Measurements from ENCODE around the gene ZNF273.

ZNF273 gene

DNA sequence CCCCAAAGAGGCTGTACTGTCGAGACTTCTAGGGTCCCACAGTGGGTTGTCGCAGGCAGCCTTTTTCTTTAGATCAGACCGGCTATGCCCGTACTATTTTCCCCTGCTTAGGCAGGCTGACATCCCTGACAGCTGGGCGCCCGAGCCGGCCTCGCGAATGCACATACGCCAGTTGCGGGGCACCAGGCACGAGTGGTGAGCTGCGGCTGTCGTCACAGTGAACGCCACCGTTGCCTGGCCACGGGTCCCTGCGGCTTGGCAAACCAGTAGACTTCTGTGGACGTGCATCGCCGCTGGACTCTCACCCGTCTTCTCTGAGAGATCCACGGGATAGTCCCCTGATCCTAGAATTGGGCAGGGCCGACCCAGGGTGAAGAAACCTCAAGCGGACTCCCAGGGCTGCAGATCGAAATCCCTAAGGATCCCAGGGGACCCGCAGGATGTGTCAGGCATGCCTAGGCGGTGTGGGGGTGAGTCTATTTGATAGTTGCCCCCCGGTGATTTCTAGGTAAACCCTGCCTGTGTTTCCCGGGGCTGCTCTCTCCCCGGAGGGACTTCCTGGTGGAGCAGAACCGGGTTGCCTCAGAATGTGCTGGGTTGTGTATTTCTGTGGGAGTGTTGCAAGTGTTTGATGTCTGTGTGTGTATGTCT lies 33.0 kb upstream of the ZNF273 start:
- no peaks in the 10 kb centered on the region for H3K4me1 ChIP-seq (ENCODE audit: control insufficient read depth in 5 of 5, insufficient read depth in 5 of 5, low read length in 5 of 5)
- H3K9me3 ChIP-seq (ENCODE audit: control insufficient read depth in 5 of 5, low read length in 5 of 5): peaks cover 0 to 3% (median 0%) of the 10 kb centered on the region in 5 donors
- no peak overlapping the region for H3K9ac ChIP-seq (ENCODE audit: low read length in 5 of 5)
- H3K27ac ChIP-seq (ENCODE audit: low read depth, low read length): no peak overlapping the region
- peaks cover 0 to 19% (median 0%) of the 10 kb centered on the region in 5 donors for H3K27me3 ChIP-seq (ENCODE audit: control insufficient read depth in 5 of 5, insufficient read depth in 4 of 5, low read length in 5 of 5)
- no peaks in the 10 kb centered on the region for H3K36me3 ChIP-seq (ENCODE audit: control insufficient read depth in 5 of 5, insufficient read depth in 5 of 5, low read length in 5 of 5)
- H3K4me3 ChIP-seq (ENCODE audit: low read depth in 1 of 5, low read length in 5 of 5): no peak overlapping the region

- H3K4me3 ChIP-seq (ENCODE audit: low read depth in 1 of 5, low read length in 5 of 5): no peak overlapping the region
- no peak overlapping the region for H3K27ac ChIP-seq (ENCODE audit: low read depth, low read length)
Measured at GRCh38 chr7:64870656-64871055, 32.4 kb upstream of the ZNF273 start.

GRCh38 chr7:64871761-64872160 lies 31.3 kb upstream of the ZNF273 start:
- no peaks in the 10 kb centered on the region for H3K4me1 ChIP-seq (ENCODE audit: control insufficient read depth in 5 of 5, insufficient read depth in 5 of 5, low read length in 5 of 5)

More at GRCh38 chr7:64870656-64871055, 32.4 kb upstream of the ZNF273 start:
- Histone ChIP-seq H3K27me3 (ENCODE audit: control insufficient read depth in 5 of 5, insufficient read depth in 4 of 5, low read length in 5 of 5) (peaks cover 0 to 19% (median 0%) of the 10 kb centered on the region in 5 donors), H3K9me3 (ENCODE audit: control insufficient read depth in 5 of 5, low read length in 5 of 5) (peaks cover 0 to 3% (median 0%) of the 10 kb centered on the region in 5 donors), H3K4me1 (ENCODE audit: control insufficient read depth in 5 of 5, insufficient read depth in 5 of 5, low read length in 5 of 5) (no peaks in the 10 kb centered on the region), H3K36me3 (ENCODE audit: control insufficient read depth in 5 of 5, insufficient read depth in 5 of 5, low read length in 5 of 5) (no peaks in the 10 kb centered on the region), H3K9ac (ENCODE audit: low read length in 5 of 5) (no peak overlapping the region)

DNA sequence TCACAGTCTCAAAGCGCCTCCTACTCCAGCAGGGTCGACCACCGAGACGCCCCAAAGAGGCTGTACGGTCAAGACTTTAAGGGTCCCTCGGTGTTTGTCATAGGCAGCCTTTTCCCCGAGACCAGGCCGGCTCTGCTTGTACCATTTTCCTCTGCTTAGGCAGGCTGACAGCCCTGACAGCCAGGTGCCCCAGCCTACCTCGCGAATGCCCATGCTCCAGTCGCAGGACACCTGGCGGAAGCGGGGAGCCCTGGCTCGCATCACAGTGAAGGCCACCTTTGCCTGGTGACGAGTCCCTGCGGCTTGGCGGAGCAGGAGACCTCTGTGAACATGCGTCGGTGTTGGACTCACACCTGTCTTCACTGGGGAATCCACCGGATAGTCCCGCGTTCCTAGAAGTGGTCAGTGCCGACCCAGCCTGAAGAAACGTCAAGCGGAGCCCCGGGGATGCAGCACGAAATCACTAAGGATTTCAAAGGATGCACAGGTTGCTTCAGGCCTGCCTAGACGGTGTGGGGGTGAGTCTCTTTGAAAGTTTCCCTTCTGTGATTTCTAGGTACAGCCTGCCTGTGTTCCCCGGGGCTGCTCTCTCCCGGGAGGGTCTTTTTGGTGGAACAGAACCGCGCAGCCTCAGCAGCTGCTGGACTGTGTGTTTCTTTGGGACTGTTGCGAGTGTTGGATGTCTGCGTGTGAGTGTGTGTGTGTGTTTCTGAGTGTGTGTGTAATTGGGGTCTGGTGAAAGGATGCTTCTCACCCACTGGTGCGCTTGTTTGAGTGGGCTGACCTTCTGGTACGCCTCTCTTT lies 30.5 kb upstream of the ZNF273 start:
- Histone ChIP-seq H3K4me1 (ENCODE audit: control insufficient read depth in 5 of 5, insufficient read depth in 5 of 5, low read length in 5 of 5) (peaks cover 0 to 7% (median 6%) of the 10 kb centered on the region in 5 donors), H3K27ac (ENCODE audit: low read depth, low read length) (no peak overlapping the region), H3K36me3 (ENCODE audit: control insufficient read depth in 5 of 5, insufficient read depth in 5 of 5, low read length in 5 of 5) (no peaks in the 10 kb centered on the region), H3K9ac (ENCODE audit: low read length in 5 of 5) (no peak overlapping the region), H3K27me3 (ENCODE audit: control insufficient read depth in 5 of 5, insufficient read depth in 4 of 5, low read length in 5 of 5) (peaks cover 0 to 23% (median 3%) of the 10 kb centered on the region in 5 donors), H3K9me3 (ENCODE audit: control insufficient read depth in 5 of 5, low read length in 5 of 5) (peaks cover 0 to 3% (median 0%) of the 10 kb centered on the region in 5 donors), H3K4me3 (ENCODE audit: low read depth in 1 of 5, low read length in 5 of 5) (no peak overlapping the region)

More at GRCh38 chr7:64871761-64872160, 31.3 kb upstream of the ZNF273 start:
- H3K36me3 ChIP-seq (ENCODE audit: control insufficient read depth in 5 of 5, insufficient read depth in 5 of 5, low read length in 5 of 5): no peaks in the 10 kb centered on the region
- no peak overlapping the region for H3K27ac ChIP-seq (ENCODE audit: low read depth, low read length)
- peaks cover 0 to 19% (median under 1%) of the 10 kb centered on the region in 5 donors for H3K27me3 ChIP-seq (ENCODE audit: control insufficient read depth in 5 of 5, insufficient read depth in 4 of 5, low read length in 5 of 5)
- H3K9ac ChIP-seq (ENCODE audit: low read length in 5 of 5): no peak overlapping the region
- peaks cover 0 to 3% (median 0%) of the 10 kb centered on the region in 5 donors for H3K9me3 ChIP-seq (ENCODE audit: control insufficient read depth in 5 of 5, low read length in 5 of 5)
- no peak overlapping the region for H3K4me3 ChIP-seq (ENCODE audit: low read depth in 1 of 5, low read length in 5 of 5)

DNA sequence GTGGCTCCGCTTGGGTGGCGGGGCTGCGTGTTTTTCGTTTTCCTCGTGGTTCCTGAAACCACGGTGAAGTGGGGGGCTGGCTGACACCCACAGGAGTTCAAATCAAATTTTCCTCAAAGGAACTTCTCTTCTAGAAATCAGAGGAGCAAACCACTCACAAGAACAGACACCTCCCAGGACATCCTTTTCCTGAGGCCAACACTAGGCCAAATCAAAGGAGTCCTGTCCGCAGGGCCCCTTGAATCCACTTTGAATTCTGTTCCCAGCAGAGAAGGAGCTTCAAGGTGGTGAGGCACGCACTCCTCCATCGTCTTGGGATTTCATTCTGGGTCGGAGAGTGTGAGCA lies 29.9 kb upstream of the ZNF273 start:
- H3K4me1 ChIP-seq (ENCODE audit: control insufficient read depth in 5 of 5, insufficient read depth in 5 of 5, low read length in 5 of 5): peaks cover 0 to 9% (median 7%) of the 10 kb centered on the region in 5 donors
- H3K9ac ChIP-seq (ENCODE audit: low read length in 5 of 5): no peak overlapping the region
- H3K4me3 ChIP-seq (ENCODE audit: low read depth in 1 of 5, low read length in 5 of 5): no peak overlapping the region
- H3K27me3 ChIP-seq (ENCODE audit: control insufficient read depth in 5 of 5, insufficient read depth in 4 of 5, low read length in 5 of 5): peaks cover 0 to 24% (median 3%) of the 10 kb centered on the region in 5 donors
- no peaks in the 10 kb centered on the region for H3K36me3 ChIP-seq (ENCODE audit: control insufficient read depth in 5 of 5, insufficient read depth in 5 of 5, low read length in 5 of 5)
- peaks cover 0 to 2% (median 0%) of the 10 kb centered on the region in 5 donors for H3K9me3 ChIP-seq (ENCODE audit: control insufficient read depth in 5 of 5, low read length in 5 of 5)
- no peak overlapping the region for H3K27ac ChIP-seq (ENCODE audit: low read depth, low read length)

DNA sequence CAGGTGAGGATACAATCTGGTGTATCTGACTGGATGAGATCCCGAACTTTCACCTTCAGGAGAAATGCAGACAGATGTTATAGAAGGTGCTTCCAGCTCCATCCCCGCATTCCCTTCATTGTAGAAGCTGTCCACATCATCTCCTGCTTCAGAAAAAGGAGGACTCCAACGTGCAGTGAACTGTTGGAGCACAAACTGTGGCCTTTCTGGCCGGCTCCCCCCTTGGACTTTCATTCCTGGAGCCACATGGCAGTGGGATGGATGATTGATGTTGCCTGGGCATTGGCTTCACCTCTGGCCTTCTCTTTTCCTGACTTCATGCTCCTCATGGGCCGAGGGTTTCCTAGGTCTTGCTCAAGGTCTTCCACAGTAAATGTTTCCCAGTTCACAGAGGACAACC lies 29.6 kb upstream of the ZNF273 start:
- no peak overlapping the region for H3K4me3 ChIP-seq (ENCODE audit: low read depth in 1 of 5, low read length in 5 of 5)
- H3K9me3 ChIP-seq (ENCODE audit: control insufficient read depth in 5 of 5, low read length in 5 of 5): peaks cover 0 to 2% (median 0%) of the 10 kb centered on the region in 5 donors

DNA sequence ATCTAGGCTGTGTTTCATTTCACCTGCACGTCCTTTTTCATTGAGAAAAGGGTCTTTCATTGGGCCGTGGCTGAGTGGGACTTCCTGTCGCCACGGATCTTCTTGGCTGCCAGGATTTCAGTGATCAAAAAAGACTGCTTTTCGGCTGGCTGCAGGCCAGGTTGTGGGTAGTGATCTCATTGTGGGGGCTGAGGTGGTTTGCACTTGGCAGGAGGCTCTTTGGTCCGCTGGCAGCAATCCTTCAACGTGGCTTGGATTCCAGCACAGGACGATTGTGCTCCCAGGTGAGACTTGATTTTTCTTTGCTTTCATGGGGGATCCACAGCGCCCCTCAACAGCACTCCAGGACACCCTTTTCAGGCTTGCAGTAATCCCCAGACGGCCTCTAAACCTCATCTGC lies 29.0 kb upstream of the ZNF273 start:
- Histone ChIP-seq H3K9me3 (ENCODE audit: control insufficient read depth in 5 of 5, low read length in 5 of 5) (peaks cover 0 to 2% (median 0%) of the 10 kb centered on the region in 5 donors), H3K4me1 (ENCODE audit: control insufficient read depth in 5 of 5, insufficient read depth in 5 of 5, low read length in 5 of 5) (peaks cover 0 to 9% (median 7%) of the 10 kb centered on the region in 5 donors), H3K27me3 (ENCODE audit: control insufficient read depth in 5 of 5, insufficient read depth in 4 of 5, low read length in 5 of 5) (peaks cover 0 to 21% (median 3%) of the 10 kb centered on the region in 5 donors), H3K36me3 (ENCODE audit: control insufficient read depth in 5 of 5, insufficient read depth in 5 of 5, low read length in 5 of 5) (no peaks in the 10 kb centered on the region), H3K27ac (ENCODE audit: low read depth, low read length) (no peak overlapping the region), H3K9ac (ENCODE audit: low read length in 5 of 5) (no peak overlapping the region), H3K4me3 (ENCODE audit: low read depth in 1 of 5, low read length in 5 of 5) (no peak overlapping the region)

More for the DNA sequence above, 29.6 kb upstream of the ZNF273 start:
- no peak overlapping the region for H3K9ac ChIP-seq (ENCODE audit: low read length in 5 of 5)
- H3K36me3 ChIP-seq (ENCODE audit: control insufficient read depth in 5 of 5, insufficient read depth in 5 of 5, low read length in 5 of 5): no peaks in the 10 kb centered on the region
- peaks cover 0 to 9% (median 7%) of the 10 kb centered on the region in 5 donors for H3K4me1 ChIP-seq (ENCODE audit: control insufficient read depth in 5 of 5, insufficient read depth in 5 of 5, low read length in 5 of 5)
- no peak overlapping the region for H3K27ac ChIP-seq (ENCODE audit: low read depth, low read length)
- H3K27me3 ChIP-seq (ENCODE audit: control insufficient read depth in 5 of 5, insufficient read depth in 4 of 5, low read length in 5 of 5): peaks cover 0 to 23% (median 3%) of the 10 kb centered on the region in 5 donors

DNA sequence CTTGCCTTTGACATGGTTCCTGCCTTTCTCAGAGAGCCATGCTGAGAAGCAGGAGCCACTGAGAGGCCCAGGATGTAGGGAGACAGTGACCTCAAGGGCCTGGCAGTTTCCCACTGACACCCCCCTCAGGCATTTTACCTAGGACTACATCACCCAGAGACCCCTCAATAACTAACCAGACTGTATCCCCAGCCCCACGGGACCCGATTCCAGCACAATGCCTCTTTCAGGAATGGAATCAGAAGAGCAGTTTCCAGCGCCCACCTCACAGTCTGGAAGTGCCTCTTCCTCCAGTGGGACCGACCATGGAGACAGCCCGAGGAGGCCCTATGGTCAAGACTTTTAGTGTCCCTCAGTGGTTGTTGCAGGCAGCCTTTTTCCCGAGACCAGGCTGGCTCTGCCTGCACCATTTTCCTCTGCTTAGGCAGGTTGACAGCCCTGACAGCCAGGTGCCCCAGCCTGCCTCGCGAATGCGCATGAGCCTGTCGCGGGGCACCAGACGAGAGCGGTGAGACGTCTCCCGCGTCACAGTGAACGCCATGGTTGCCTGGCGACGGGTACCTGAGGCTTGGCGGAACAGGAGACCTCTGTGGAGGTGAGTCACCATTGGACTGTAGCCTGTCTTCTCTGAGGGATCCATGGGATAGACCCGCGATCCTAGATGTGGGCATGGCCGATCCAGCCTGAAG lies 28.4 kb upstream of the ZNF273 start:
- Histone ChIP-seq H3K27me3 (ENCODE audit: control insufficient read depth in 5 of 5, insufficient read depth in 4 of 5, low read length in 5 of 5) (peaks cover 0 to 18% (median 3%) of the 10 kb centered on the region in 5 donors), H3K9me3 (ENCODE audit: control insufficient read depth in 5 of 5, low read length in 5 of 5) (peaks cover 0 to 2% (median 0%) of the 10 kb centered on the region in 5 donors), H3K27ac (ENCODE audit: low read depth, low read length) (no peak overlapping the region), H3K4me3 (ENCODE audit: low read depth in 1 of 5, low read length in 5 of 5) (no peak overlapping the region), H3K4me1 (ENCODE audit: control insufficient read depth in 5 of 5, insufficient read depth in 5 of 5, low read length in 5 of 5) (peaks cover 0 to 9% (median 7%) of the 10 kb centered on the region in 5 donors), H3K36me3 (ENCODE audit: control insufficient read depth in 5 of 5, insufficient read depth in 5 of 5, low read length in 5 of 5) (no peaks in the 10 kb centered on the region), H3K9ac (ENCODE audit: low read length in 5 of 5) (no peak overlapping the region)

DNA sequence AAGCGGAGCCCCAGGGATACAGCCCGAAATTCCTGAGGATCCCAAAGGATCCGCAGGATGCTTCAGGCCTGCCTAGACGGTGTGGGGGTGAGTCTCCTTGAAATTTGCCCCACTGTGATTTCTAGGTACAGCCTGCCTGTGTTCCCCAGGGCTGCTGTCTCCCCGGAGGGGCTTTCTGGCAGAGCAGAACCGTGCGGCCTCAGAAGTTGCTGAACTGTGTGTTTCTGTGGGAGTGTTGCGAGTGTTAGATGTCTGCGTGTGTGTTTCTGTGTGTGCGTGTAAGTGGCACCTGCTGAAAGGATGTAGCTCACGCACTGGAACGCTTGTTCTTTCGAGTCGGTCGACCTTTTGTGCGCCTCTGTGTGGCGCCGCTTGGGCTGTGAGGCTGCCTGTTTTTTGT lies 27.8 kb upstream of the ZNF273 start:
- Histone ChIP-seq H3K36me3 (ENCODE audit: control insufficient read depth in 5 of 5, insufficient read depth in 5 of 5, low read length in 5 of 5) (no peaks in the 10 kb centered on the region), H3K4me3 (ENCODE audit: low read depth in 1 of 5, low read length in 5 of 5) (no peak overlapping the region), H3K9ac (ENCODE audit: low read length in 5 of 5) (no peak overlapping the region), H3K9me3 (ENCODE audit: control insufficient read depth in 5 of 5, low read length in 5 of 5) (peaks cover 0 to 2% (median 0%) of the 10 kb centered on the region in 5 donors), H3K27me3 (ENCODE audit: control insufficient read depth in 5 of 5, insufficient read depth in 4 of 5, low read length in 5 of 5) (peaks cover 0 to 15% (median 3%) of the 10 kb centered on the region in 5 donors), H3K27ac (ENCODE audit: low read depth, low read length) (no peak overlapping the region), H3K4me1 (ENCODE audit: control insufficient read depth in 5 of 5, insufficient read depth in 5 of 5, low read length in 5 of 5) (peaks cover 0 to 9% (median 7%) of the 10 kb centered on the region in 5 donors)
